GM23248 (cell line): ENCODE measurements around the gene SLC39A2. TPM values are rescaled to one million over a fixed set of nuclear protein-coding genes. Genes with fewer than 3 reads are reported as not detected.

Experiments
- DNase-seq: peaks from one replicate; pipeline ENCODE4 v3.0.0-alpha.2; 2015
- H2AFZ ChIP-seq: fragments of 200-600 bp; sonication (generic); 2 replicates; pipeline ENCODE4 v1.6.1; 2016; ENCODE audit warnings: antibody characterized with exemption
- H3F3A ChIP-seq: fragments of 200-600 bp; sonication (generic); 2 replicates; pipeline ENCODE4 v1.6.1; 2016; ENCODE audit warnings: mild to moderate bottlenecking, antibody characterized with exemption, mixed run types; ENCODE audit not compliant: insufficient read depth
- H3K27ac ChIP-seq: fragments of 200-600 bp; sonication (generic); 2 replicates; pipeline ENCODE4 v1.5.1; 2016; ENCODE audit warnings: mild to moderate bottlenecking
- H3K27me3 ChIP-seq: fragments of 200-600 bp; sonication (generic); replicated peaks from 2 replicates; pipeline ENCODE4 v1.6.1; 2016; ENCODE audit warnings: mild to moderate bottlenecking; ENCODE audit not compliant: insufficient read depth
- H3K36me3 ChIP-seq: fragments of 200-600 bp; sonication (generic); 2 replicates; pipeline ENCODE4 v1.6.1; 2016; ENCODE audit warnings: low read depth, mild to moderate bottlenecking
- H3K4me1 ChIP-seq: fragments of 200-600 bp; sonication (generic); 2 replicates; pipeline ENCODE4 v1.6.1; 2016; ENCODE audit warnings: mild to moderate bottlenecking; ENCODE audit not compliant: insufficient read depth
- H3K4me2 ChIP-seq: fragments of 200-600 bp; sonication (generic); one replicate; pipeline ENCODE4 v1.6.1; 2016; ENCODE audit warnings: mild to moderate bottlenecking; ENCODE audit not compliant: unreplicated experiment
- H3K4me3 ChIP-seq: fragments of 200-600 bp; sonication (generic); 2 replicates; pipeline ENCODE4 v1.5.1; 2016; ENCODE audit warnings: mild to moderate bottlenecking
- H3K79me2 ChIP-seq: fragments of 200-600 bp; sonication (generic); 2 replicates; pipeline ENCODE4 v1.6.1; 2016; ENCODE audit warnings: mild to moderate bottlenecking; ENCODE audit not compliant: insufficient read depth
- H3K9ac ChIP-seq: fragments of 200-600 bp; sonication (generic); 2 replicates; pipeline ENCODE4 v1.6.1; 2016; ENCODE audit warnings: mild to moderate bottlenecking
- H3K9me2 ChIP-seq: fragments of 200-600 bp; sonication (generic); 2 replicates; pipeline ENCODE4 v1.6.1; 2016; ENCODE audit warnings: mixed run types, mild to moderate bottlenecking, moderate library complexity; ENCODE audit not compliant: insufficient read depth
- H3K9me3 ChIP-seq: fragments of 200-600 bp; sonication (generic); one replicate; pipeline ENCODE4 v1.6.1; 2017; ENCODE audit warnings: low read depth
- H4K20me1 ChIP-seq: fragments of 200-600 bp; sonication (generic); 2 replicates; pipeline ENCODE4 v1.6.0; 2016; ENCODE audit not compliant: insufficient read depth
- EZH2 ChIP-seq: fragments of 200-600 bp; sonication (generic); IDR thresholded peaks from 2 replicates; pipeline ENCODE4 v1.6.1; 2018; ENCODE audit warnings: antibody characterized with exemption, mild to moderate bottlenecking; ENCODE audit not compliant: insufficient read depth, poor library complexity, severe bottlenecking
- EZH2phosphoT487 ChIP-seq: fragments of 200-600 bp; sonication (generic); IDR thresholded peaks from 2 replicates; pipeline ENCODE4 v1.6.1; 2018; ENCODE audit warnings: antibody characterized with exemption, moderate library complexity, mild to moderate bottlenecking, low read depth; ENCODE audit not compliant: insufficient read depth
- WGBS, 2 experiments: methylation state at CpG; one replicate each; pipeline ENCODE4 v1.1.6; 2015 to 2017; ENCODE audit warnings: low lambda C conversion rate in 2 of 2, low coverage in 1 of 2; ENCODE audit errors: missing lambda C conversion rate in 2 of 2; 5-methylcytosine and 5-hydroxymethylcytosine counted together
- in situ Hi-C: fragments of 300-500 bp; cut with MboI; formaldehyde crosslinking; loops from 2 replicates; pipeline ENCODE4 v1.15.0; 2020
- polyA plus RNA-seq: library from polyadenylated mRNA; unstranded; fragments of >200 nt; fragmentation: Nextera tagmentation; extraction: Ambion mirVana; gene quantifications from 2 replicates; pipeline ENCODE4 v1.2.1, GENCODE V29; 2016
- total RNA-seq: library from RNA; depleted of rRNA; stranded (reverse); fragments of >200 nt; shearing (Covaris generic); gene quantifications from 2 replicates; pipeline ENCODE4 v1.2.3, GENCODE V29; 2014

Gene SLC39A2
- total and polyA plus RNA-seq, 2 experiments from 2014 or later, result 0.24 TPM; not detected in 1

- Histone ChIP-seq H3K9me3 (no peaks in the 10 kb centered on the region), H3K27ac (no peak overlapping the region), H3K4me1 (no peaks in the 10 kb centered on the region), H3K9ac (no peak overlapping the region), H3F3A (no peaks in the 10 kb centered on the region), H2AFZ (no peak overlapping the region), H3K9me2 (no peaks in the 10 kb centered on the region), H3K27me3 (peaks cover 31% of the 10 kb centered on the region), H3K36me3 (no peaks in the 10 kb centered on the region), H4K20me1 (no peaks in the 10 kb centered on the region), H3K4me2 (no peak overlapping the region), H3K4me3 (no peak overlapping the region), H3K79me2 (no peaks in the 10 kb centered on the region)
- WGBS, 2 experiments, result 72 to 78% methylated on average over 5 of the region's 5 CpGs
- TF ChIP-seq EZH2 (no peak), EZH2phosphoT487 (no peak)
- DNase-seq, result no peak
- in situ Hi-C loops, result no loop called here
Observed at GRCh38 chr14:21020977-21021545, 22.0 kb downstream of the SLC39A2 start.

- no peak overlapping the region for H2AFZ ChIP-seq
- H3K9ac ChIP-seq, result no peak overlapping the region
- peaks cover 32% of the 10 kb centered on the region for H3K27me3 ChIP-seq
- H3F3A ChIP-seq, result no peaks in the 10 kb centered on the region
- H3K9me2 ChIP-seq, result no peaks in the 10 kb centered on the region
- no peaks in the 10 kb centered on the region for H3K79me2 ChIP-seq
- H3K4me2 ChIP-seq, result no peak overlapping the region
- H3K27ac ChIP-seq, result no peak overlapping the region
- no peaks in the 10 kb centered on the region for H3K4me1 ChIP-seq
- no peaks in the 10 kb centered on the region for H3K9me3 ChIP-seq
- H3K36me3 ChIP-seq, result no peaks in the 10 kb centered on the region
- in situ Hi-C loops, result no loop called here
- 77 to 80% methylated on average over 5 of the region's 5 CpGs for WGBS, 2 experiments
- TF ChIP-seq EZH2phosphoT487 (no peak), EZH2 (no peak)
- no peaks in the 10 kb centered on the region for H4K20me1 ChIP-seq
- no peak for DNase-seq
- H3K4me3 ChIP-seq, result no peak overlapping the region
Observed at GRCh38 chr14:21022686-21023085, 23.6 kb downstream of the SLC39A2 start.

DNA sequence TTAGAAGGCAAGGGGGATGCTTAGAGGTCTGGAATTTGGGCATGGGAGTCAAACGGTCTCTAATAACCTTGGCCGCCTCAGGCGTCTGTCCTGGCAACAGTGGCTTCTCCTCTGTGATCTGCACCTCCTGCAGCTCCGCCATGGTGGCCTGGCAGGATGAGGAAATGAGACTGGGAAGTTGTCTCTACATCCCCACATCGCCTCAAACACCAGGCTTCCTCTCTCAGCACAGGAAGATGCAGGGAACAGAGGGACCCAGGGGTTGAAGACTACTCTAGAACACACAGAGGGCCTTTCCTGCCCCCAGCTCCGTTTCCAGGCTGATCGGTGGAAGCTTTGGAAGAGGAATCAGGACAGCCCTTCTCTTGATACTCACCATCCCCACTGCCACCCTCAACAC is 24.1 kb downstream of the SLC39A2 start:
- no peak overlapping the region for H3K9ac ChIP-seq
- H2AFZ ChIP-seq, result no peak overlapping the region
- no peaks in the 10 kb centered on the region for H3F3A ChIP-seq
- no peak overlapping the region for H3K4me3 ChIP-seq
- H3K9me2 ChIP-seq, result no peaks in the 10 kb centered on the region
- no peak for DNase-seq
- no peaks in the 10 kb centered on the region for H4K20me1 ChIP-seq
- no peak overlapping the region for H3K4me2 ChIP-seq
- H3K27me3 ChIP-seq, result peaks cover 32% of the 10 kb centered on the region
- no peaks in the 10 kb centered on the region for H3K4me1 ChIP-seq
- 74 to 80% methylated on average over 7 of the region's 7 CpGs for WGBS, 2 experiments
- TF ChIP-seq EZH2phosphoT487 (no peak), EZH2 (no peak)
- in situ Hi-C loops, result no loop called here
- H3K27ac ChIP-seq, result no peak overlapping the region
- H3K9me3 ChIP-seq, result no peaks in the 10 kb centered on the region
- H3K36me3 ChIP-seq, result no peaks in the 10 kb centered on the region
- no peaks in the 10 kb centered on the region for H3K79me2 ChIP-seq

DNA sequence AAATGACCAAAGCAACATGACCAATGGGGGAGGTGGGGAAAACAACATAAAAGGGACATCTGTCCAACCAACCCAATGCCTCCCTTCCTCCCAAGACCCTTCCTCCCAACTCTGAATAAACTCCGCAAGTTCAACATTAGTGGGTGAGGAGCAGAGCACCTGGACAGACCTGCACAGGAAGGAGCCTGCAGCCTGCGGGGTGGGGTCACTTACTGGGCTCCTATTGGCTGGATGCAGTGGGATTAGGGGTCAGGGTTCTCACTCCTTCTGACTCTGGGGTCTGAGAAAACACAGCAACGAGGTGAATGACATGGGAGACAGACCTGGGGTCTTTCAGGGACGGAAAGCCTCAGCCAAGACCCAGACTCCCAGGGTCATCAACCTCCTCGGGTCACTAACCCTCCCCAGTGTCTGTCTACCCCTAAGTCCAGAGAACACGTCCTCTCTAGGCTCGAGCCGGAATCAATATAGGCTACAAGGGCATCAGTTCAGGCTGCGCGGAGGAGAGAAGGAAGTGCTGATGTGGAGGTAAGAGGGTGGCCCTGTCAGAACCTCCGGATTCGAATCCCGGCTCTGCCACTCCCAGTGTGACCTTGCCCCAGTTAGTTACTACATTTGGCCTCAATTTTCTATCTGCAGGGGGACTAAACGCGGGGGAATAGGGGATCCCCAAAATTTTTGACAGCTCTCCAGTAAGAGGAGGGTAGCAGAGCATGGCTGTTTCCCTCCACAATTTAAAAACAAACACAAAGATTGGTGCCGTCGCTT is 24.9 kb downstream of the SLC39A2 start:
- H3K27ac ChIP-seq, result no peak overlapping the region
- no peaks in the 10 kb centered on the region for H3K9me2 ChIP-seq
- no peaks in the 10 kb centered on the region for H3F3A ChIP-seq
- no peak for DNase-seq
- H3K4me1 ChIP-seq, result no peaks in the 10 kb centered on the region
- H3K27me3 ChIP-seq, result peaks cover 32% of the 10 kb centered on the region
- no peaks in the 10 kb centered on the region for H4K20me1 ChIP-seq
- H3K9ac ChIP-seq, result no peak overlapping the region
- H2AFZ ChIP-seq, result 0 out of 2 replicates have a peak overlapping the region, but pooled peaks have one; percentile 18
- H3K79me2 ChIP-seq, result no peaks in the 10 kb centered on the region
- WGBS, 2 experiments, result 45 to 53% methylated on average over 15 to 17 of the region's 17 CpGs
- peak; percentile 81 for TF ChIP-seq EZH2
- no peak for TF ChIP-seq EZH2phosphoT487
- no peaks in the 10 kb centered on the region for H3K36me3 ChIP-seq
- peak overlapping the region; percentile 51; the same call in 1 of the 2 replicates for H3K4me3 ChIP-seq
- H3K4me2 ChIP-seq, result peak overlapping the region; percentile 68
- H3K9me3 ChIP-seq, result no peaks in the 10 kb centered on the region
- in situ Hi-C loops, result no loop called here
